ENCODE data around the gene DCAF11. TPM values are rescaled to one million over a fixed set of nuclear protein-coding genes. Genes with fewer than 3 reads are reported as not detected.

DCAF11 gene
- total RNA-seq, 2 experiments from 2014 or later = 74.8 to 75.3 TPM

GRCh38 chr14:24137529-24138395 is 23.2 kb downstream of the DCAF11 start:
- ChIA-PET POLR2A (interaction anchor here (2.8 to 11.7 kb wide), 4 partner anchors 11 to 29 kb away, joined by 18 to 296 read pairs (median 94); partner anchors contain the start of genes DCAF11, IRF9, NRL and PSME2), CTCF (interaction anchor here (0.7 to 5.0 kb wide), 6 partner anchors 9 to 159 kb away, joined by 3 to 33 read pairs (median 4); partner anchors contain the start of genes DCAF11, IRF9, NRL and RNF31)
- H3K27ac Mint-ChIP-seq = peak overlapping the region; percentile 85
- H3K4me1 Mint-ChIP-seq (ENCODE audit: low read depth) = peaks cover 69% of the 10 kb centered on the region
- Histone ChIP-seq H3K27me3 (ENCODE audit: control insufficient read depth in 1 of 2, insufficient read depth in 2 of 2, low read length in 2 of 2) (no peaks in the 10 kb centered on the region), H3K4me3 (ENCODE audit: low read length) (no peak overlapping the region), H3K36me3 (ENCODE audit: insufficient read depth, low read length) (peaks cover 29% of the 10 kb centered on the region), H3K4me1 (ENCODE audit: insufficient read depth, low read length) (peaks cover 64% of the 10 kb centered on the region), H3K27ac (ENCODE audit: low read depth in 1 of 2, low read length in 2 of 2) (peak overlapping the region in 1 of 2 donors; percentile 48), H3K9me3 (ENCODE audit: control insufficient read depth in 1 of 2, insufficient read depth in 1 of 2, low read length in 2 of 2) (no peaks in the 10 kb centered on the region)
- intact Hi-C loops (cut with DNase I, micrococcal nuclease) = loop anchor here in 1 of 2 experiments (2.0 kb wide), 2 partner anchors 23 to 57 kb away; partner anchors contain the start of genes IRF9 and TM9SF1
- H3K4me3 Mint-ChIP-seq = peak overlapping the region; percentile 94
- DNase-seq (no peak), ATAC-seq (ENCODE audit: poor library complexity) (no peak)
- H3K27me3 Mint-ChIP-seq = no peaks in the 10 kb centered on the region
- no peaks in the 10 kb centered on the region for H3K9me3 Mint-ChIP-seq
- no peak for TF ChIP-seq CTCF (IDR thresholded peaks at IDR 0.05)
- peaks cover 54% of the 10 kb centered on the region for H3K36me3 Mint-ChIP-seq (ENCODE audit: low read depth)

- H3K4me1 ChIP-seq (ENCODE audit: insufficient read depth, low read length) = peaks cover 58% of the 10 kb centered on the region
- peak overlapping the region; percentile 85 for H3K27ac Mint-ChIP-seq
- intact Hi-C loops (cut with DNase I, micrococcal nuclease) = no loop called here
These were observed 24.1 kb downstream of the DCAF11 start for GRCh38 chr14:24138396-24139271.

More at GRCh38 chr14:24138396-24139271, 24.1 kb downstream of the DCAF11 start:
- no peak for TF ChIP-seq CTCF (IDR thresholded peaks at IDR 0.05)
- ATAC-seq (ENCODE audit: poor library complexity) = no peak
- Histone ChIP-seq H3K9me3 (ENCODE audit: control insufficient read depth in 1 of 2, insufficient read depth in 1 of 2, low read length in 2 of 2) (no peaks in the 10 kb centered on the region), H3K27ac (ENCODE audit: low read depth in 1 of 2, low read length in 2 of 2) (peak overlapping the region in 1 of 2 donors; percentile 15), H3K27me3 (ENCODE audit: control insufficient read depth in 1 of 2, insufficient read depth in 2 of 2, low read length in 2 of 2) (no peaks in the 10 kb centered on the region), H3K36me3 (ENCODE audit: insufficient read depth, low read length) (peaks cover 38% of the 10 kb centered on the region), H3K4me3 (ENCODE audit: low read length) (no peak overlapping the region)
- no peaks in the 10 kb centered on the region for H3K9me3 Mint-ChIP-seq
- ChIA-PET POLR2A (interaction anchor here (3.4 to 11.7 kb wide), 3 partner anchors 10 to 23 kb away, joined by 61 to 296 read pairs (median 127); partner anchors contain the start of genes DCAF11, IRF9, NRL and PSME2), CTCF (interaction anchor here (0.7 to 5.0 kb wide), 6 partner anchors 8 to 158 kb away, joined by 3 to 33 read pairs (median 4); partner anchors contain the start of genes IRF9 and RNF31)
- peaks cover 63% of the 10 kb centered on the region for H3K36me3 Mint-ChIP-seq (ENCODE audit: low read depth)
- peak in 1 of 14 experiments; percentile 21 for DNase-seq
- H3K27me3 Mint-ChIP-seq = no peaks in the 10 kb centered on the region
- peaks cover 70% of the 10 kb centered on the region for H3K4me1 Mint-ChIP-seq (ENCODE audit: low read depth)
- peak overlapping the region; percentile 94 for H3K4me3 Mint-ChIP-seq
